OCI-M1 (cell line): ENCODE data around the gene SLC39A7.

Experiments used
- DNase-seq: peaks from one replicate; lab custom pipeline; 2025; lab: John Stamatoyannopoulos, UW

SLC39A7 gene, protein sequence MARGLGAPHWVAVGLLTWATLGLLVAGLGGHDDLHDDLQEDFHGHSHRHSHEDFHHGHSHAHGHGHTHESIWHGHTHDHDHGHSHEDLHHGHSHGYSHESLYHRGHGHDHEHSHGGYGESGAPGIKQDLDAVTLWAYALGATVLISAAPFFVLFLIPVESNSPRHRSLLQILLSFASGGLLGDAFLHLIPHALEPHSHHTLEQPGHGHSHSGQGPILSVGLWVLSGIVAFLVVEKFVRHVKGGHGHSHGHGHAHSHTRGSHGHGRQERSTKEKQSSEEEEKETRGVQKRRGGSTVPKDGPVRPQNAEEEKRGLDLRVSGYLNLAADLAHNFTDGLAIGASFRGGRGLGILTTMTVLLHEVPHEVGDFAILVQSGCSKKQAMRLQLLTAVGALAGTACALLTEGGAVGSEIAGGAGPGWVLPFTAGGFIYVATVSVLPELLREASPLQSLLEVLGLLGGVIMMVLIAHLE

DNA sequence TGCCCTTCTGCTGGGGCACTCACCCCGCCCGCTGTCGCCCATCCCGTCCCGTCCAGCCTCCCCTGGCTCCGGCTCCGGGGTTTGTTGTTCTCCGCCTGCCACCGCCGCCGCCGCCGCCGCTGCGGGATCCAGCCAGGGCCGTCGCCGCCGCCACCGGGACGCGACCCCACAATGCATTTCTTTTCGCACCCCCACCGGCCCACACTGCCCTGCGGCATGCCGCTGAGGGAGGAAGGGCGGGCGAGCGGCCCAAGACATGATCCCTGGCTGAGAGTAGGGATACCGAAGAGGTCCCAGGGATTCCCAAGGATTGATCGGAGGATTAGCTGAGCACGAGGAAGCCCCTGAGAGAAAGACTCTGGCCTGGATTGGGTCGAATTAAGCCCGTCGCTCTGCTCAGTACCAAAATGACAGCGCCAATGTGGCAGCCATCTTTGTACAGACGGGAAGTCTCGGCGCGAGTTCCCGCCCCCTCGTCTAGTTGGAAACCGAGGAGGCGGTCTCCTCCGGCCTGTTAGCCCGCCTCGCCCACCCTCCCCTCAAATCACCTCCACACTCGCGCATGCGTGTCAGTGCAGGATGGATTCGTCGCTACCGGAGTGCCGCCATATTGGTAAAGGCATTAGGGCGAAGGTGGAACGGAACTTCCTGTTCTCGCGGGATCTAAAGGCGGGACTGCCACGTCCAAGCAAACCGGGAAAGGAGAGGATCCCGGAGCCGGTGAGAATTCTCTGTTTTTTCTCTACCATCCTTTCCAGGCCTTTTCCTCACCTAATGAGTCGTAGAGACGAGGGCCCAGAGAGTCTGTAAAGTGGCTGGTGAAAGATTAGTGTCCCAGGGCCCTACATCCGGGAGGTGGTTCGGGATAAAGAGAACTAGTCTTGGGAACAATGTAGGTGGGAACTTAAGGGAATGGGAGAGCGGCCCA lies at the start of gene SLC39A7, which contains the start of gene RXRB:
SLC39A7 (plus strand) TSS at position 649 of the 928 bp plus-strand sequence. CDS start 379 bp downstream, outside the sequence.
RXRB (minus strand) TSS at position 447 of the 928 bp plus-strand sequence; CDS start at position 258, 189 bp downstream.
- peak; percentile 99 for DNase-seq

DNA sequence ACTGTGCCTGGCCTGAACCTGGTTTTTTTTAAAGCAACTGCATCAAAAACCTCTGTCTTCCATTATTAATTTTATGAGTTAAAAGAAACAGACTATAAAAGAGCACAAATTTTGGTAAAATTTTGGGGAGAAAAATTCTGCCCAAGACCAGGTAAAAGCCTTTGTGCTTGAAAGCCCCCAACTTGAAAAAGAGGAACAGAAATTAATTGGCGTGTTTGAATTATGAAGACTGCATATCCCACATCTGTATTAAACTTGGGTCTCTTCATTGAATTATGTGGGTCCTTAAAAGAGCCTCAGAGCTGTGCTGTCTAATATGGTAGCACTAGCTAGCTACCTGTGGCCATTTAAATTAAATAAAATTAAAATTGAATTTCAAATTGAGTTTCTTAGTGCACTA lies 49.6 kb upstream of the SLC39A7 start:
- no peak for DNase-seq

DNA sequence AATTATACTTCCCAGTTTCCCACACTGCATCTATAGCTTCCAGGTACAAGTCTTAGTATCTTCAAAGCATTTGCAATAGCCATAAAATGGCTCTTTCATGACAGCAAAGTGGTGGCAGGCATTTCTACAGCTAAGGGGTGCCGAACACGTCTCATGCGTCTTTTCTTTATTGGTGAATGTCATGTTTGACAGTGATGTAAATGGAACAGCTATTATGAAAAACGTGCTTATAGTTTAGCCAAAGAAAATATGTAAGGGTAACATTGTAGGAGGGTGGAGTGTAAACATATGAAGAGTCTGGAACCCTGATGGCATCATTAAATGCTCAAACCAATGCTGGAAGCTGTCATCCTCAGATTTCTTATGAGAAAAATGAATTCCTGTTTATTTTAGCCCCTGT lies 46.3 kb upstream of the SLC39A7 start:
- DNase-seq = no peak

DNA sequence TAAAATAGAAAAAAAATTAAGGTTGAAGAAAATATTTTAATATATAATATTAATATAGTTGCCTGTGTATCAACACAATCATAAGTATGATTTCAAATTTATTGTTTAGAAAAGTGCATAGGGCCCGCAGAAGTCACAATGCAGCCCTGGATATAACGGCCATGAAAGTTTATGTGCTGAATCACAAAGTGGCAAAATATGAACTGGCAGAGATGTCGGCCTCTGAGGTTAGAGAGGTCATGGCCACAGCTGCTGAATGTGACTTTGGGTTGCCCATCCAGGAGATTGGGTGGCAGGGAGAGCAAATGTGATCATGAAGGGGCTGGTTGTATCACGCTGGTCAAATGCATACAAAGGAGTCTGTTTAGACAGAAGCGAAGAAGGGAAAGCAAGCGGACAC lies 44.1 kb upstream of the SLC39A7 start:
- DNase-seq = no peak

DNA sequence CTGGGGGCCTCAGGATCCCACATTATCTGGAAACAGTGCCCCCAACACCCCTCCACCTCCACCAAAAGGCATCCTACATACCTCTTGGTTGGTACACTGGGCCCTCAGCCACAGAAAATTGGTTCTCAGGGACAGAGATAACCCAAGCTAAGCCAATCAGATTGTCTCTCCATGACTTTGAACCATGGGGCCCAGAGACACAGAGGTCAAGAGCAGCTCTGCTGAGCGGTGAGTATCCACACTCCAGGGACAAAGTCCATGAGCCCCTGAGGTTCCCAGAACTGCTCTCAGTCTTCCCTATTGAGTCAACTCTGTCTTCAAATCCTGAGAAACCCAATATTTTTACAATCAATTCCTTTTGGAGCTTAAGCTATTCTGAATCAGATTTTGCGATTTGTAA lies 43.7 kb upstream of the SLC39A7 start:
- DNase-seq = no peak

DNA sequence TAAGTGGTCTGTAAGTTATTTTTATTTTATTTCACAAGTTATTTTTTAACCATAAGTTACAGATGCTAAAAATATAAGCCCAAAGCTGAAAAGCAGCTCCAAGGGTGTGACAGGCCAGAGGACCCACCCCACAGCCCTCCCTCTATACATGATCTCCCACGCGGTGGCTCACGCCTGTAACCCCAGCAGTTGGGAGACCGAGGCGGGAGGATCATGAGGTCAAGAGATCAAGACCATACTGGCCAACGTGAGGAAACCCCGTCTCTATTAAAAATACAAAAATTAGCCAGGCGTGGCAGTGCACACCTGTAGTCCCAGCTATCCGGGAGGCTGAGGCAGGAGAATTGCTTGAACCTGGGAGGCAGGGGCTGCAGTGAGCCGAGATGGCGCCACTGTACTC lies 40.6 kb upstream of the SLC39A7 start:
- DNase-seq = no peak

DNA sequence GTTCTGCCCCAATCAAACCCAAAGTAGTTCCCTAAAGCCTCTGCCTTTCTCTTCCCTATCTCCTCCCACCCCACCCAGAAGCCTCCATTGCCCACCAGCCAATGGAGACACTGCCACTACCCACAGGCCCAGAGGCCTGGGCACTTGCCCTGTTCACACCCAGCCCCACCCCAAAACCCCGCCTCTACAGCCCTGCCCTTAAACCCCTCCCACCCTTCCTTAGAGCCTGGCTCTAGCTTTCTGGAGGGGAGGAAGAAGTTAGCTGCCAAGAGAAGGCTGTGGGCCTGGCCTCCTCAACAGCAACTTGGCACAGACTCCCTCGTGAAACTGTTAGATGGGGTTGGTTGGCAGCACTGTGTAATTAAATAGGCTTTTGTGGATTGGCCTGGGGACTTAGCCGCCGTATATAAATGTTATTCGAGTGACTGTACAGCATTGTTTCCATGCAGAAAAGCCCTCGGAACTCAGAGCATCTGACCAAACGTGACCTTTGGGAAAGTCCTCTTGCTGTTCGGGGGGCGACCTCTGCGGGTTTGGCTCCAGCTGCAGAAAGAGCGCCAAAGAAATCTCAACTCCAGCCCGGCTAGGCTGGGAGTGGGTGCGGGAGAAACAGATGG lies 39.8 kb upstream of the SLC39A7 start:
- DNase-seq = peak; percentile 45

DNA sequence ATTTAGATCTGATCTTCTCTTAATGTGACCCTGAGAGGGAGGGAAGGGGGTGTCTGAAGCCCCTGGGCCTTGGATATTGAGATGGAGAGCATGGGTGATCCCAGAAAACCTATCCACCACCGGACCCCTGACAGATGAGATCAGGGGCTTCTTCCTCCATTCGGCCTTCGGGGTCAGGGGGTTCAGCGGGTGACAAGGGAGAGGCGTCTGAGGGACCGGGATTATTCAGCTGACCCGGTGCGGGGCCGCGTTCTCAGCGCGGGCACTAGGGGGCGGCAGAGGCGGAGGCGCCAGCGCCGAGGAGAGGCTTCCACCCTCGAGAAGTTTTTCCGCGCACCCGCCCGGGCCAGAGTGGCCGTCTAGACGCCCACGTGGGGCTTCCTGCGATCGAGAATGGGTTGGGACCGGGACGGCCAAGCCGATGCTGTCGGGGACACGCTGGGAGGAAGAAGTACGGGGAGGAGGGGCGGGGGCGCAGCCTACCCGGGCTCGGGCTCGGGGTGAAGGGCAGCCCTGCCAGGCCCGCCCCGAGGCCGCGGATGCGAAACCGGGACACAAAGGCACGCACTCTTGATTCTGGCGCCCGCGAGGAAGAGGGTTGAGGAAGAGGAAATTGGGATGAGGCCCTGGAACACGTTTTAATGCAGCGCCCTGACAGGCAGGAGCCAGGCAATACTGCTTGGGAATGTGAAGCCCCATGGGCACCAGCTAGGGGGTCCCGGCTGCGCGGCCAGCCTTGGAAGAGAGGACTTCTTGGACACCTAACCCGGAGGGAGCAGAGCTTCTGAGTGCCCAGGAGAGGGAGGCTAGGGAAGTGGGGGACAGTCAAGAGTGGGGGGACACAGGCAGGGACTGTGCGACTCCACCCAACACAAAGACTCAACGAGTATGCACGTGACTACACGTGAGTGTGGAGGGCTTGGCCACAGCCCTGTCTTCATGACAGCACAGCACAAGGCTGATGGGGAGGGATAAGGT lies 39.0 kb upstream of the SLC39A7 start:
- DNase-seq = peak; percentile 91

DNA sequence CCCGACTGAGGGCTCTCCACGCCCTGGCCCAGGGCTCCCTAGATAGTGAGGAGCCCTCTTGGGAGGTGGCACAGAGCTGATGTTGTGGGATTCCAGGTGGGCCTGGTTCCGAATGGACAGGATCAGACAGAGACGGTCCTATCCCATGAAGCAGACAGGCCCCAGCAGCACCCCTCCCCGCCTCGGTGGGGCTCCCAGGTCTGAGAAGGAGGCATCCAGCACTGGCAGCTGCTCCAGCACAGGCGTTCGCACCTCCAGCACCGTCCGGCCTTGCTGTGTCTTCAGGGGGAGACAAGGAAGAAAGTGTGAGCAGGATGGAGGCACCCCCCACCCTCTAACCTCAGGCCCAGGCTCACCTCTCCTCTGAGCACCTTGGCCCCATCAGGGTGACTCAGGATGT lies 37.1 kb upstream of the SLC39A7 start:
- no peak for DNase-seq

DNA sequence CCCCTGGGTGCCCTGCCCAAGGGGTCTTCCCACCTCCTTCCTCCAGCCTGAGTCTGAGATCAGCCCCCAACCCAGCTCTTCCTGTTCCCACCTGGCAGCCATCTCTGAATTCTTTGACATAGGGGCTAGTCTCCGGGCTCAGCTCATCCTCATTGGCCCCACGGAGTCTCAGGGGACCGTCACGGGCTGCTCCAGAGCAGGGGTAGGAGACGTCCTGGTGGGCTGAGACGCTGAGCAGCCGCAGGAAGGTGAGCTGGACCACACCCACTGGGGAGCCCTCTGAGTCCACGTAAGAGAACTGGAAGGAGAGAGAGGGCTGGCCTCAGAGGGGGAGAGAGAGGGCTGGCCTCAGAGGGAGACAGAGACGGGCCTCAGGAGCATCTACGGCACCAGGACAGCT lies 36.5 kb upstream of the SLC39A7 start:
- DNase-seq = no peak

DNA sequence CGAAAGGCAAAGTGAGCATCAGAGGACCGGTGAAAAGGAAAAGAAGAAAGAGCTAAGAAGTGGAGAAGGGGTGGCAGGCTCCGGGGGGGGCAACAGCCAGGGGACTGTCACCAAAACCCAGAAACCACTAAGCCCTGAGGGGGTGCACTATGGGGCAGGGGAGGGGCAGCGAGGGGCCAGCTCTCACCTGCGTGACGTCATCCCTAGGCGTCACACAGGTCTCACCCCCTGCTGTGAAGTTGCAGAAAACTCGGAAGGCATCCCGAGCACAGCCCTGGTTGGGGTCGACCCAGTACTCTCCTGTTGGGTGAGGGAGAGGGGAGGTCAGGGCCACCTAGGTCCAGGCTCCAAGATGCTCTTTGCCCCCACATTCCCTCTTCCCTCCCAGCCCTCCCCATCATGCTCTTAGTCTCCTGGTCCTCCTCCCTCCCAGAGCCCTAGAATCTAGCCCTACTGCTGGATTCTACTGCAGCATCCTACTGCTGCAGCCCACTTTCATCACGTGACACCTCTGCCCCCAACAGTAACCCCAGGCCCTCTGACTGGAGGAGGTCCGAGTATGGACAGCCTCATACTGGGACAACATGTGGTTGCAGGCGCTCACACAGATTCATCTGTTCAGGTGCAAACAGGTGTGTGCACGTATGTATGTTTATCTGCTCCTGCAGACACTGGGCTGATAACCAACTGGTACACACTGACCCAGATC lies 35.8 kb upstream of the SLC39A7 start:
- DNase-seq = no peak

DNA sequence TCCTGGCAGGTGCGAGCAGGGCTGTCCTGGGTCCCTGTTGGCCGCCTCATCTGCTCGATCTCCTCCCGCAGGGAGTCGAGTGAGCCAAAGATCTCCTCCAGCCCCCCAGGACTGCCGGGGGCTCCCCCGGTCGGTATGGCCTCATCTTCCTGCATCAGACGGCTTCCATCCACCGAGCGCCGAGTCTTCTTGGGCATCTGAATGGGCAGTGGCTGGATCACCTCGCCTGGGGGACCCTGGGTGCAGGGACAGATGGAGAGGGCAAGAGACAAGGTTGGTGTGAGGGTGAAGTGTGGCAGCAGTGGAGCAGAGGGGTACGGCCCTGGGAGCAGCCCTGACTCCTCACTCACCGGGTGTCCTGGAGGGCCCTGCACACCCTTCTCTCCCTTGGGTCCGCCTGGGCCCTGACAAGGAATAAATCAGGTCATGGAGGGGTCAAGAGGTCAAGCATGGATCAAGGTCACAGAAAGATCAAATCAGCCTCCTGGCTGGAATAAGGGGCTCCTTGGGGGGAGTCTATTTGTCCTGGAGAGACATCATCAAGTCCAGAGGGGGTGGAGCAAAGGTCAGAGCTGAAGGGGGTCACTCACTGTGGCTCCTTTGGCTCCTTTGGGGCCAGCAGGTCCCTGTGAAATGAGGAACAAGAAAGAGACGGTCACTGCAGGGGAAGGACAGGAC lies 34.9 kb upstream of the SLC39A7 start:
- no peak for DNase-seq

DNA sequence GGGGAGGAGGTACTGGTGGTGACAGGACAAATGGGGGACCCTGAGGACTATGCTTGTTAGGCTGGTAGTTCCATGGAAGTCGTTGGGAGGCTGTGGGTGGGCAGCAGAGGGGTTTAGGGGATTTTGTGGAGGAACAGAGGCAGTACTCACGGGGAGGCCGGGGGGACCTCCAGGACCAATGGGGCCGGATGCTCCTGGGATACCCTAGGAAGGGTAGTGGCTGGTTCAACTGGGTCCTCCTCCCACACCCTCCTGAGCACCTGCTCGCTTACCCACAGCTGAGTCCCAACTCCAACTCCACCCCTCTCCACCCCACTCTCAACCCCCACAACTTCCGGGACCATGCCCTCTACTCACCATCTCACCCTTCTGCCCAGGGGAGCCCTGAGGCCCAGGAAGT lies 34.3 kb upstream of the SLC39A7 start:
- no peak for DNase-seq

DNA sequence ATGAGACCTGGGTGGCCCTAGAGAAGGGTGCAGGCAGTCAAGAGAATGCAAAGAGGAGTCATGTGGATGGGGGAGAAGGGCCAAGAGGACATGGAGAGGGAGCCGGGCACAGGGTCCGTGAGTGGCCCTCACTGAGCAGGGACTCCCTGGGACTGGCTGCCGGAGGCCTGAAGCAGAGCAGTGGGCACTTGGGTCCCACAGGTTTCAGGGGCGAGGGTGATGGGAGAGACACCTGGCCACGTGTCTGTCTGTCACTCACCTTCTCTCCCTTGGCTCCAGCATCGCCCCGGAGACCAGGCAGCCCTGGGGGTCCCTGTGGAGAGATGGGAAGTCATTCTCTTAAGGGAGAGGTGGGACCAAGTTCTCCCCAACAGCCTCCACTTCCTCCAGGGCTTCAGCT lies 33.9 kb upstream of the SLC39A7 start:
- DNase-seq = no peak

DNA sequence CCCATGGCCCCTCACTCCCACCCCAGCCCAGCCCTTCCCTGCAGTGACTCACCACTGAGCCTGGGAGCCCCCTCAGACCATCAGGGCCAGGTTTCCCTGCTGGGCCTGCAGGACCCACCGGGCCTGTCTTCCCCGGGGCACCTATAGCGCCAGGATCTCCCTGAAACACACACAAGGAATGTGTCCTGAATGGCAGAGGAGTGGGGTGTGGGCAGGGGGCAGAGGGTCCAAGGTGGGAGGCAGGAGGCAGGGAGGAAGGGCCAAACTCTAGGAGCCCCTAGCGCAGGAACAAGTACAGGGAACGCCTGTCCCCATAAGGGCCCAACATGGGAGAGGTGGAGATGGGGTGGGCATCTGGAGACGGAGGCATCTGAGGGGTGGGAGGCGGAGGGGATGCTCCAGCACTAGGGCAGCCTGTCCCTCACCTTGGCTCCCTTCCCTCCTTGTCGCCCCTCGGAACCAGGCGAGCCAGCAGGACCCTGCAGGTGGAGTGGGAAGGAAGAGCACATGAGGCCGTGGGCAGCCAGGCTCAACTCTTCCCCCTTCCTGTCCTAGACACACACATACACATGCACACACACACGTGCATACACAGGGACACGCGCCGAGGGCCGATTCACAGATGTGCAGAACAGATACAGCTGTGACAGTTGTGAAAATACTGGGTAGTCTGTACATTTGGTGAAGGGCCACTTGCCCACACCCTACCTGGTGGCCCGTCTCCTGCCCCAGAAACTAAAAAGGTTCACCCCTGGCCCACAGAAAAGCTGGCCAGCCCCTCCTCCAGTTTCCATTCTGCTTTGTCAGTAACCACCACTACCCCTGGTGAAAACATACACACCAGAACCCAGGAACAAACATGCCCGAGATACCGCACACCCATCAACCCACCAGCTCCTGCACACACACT lies 33.0 kb upstream of the SLC39A7 start:
- DNase-seq = peak; percentile 28

DNA sequence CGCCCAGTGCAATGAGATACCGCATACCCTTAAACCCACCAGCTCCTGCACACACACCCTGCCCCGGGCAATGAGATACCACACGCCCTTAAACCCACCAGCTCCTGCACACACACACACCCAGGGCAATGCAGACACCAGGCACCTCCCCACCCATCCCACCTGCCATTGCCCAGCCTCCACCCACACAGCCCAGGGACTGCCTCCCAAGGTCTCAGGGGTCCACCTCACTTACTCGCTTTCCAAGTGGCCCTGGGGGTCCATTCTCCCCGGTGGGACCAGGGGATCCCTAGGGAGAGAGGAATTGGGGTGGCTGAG lies 32.4 kb upstream of the SLC39A7 start:
- no peak for DNase-seq

DNA sequence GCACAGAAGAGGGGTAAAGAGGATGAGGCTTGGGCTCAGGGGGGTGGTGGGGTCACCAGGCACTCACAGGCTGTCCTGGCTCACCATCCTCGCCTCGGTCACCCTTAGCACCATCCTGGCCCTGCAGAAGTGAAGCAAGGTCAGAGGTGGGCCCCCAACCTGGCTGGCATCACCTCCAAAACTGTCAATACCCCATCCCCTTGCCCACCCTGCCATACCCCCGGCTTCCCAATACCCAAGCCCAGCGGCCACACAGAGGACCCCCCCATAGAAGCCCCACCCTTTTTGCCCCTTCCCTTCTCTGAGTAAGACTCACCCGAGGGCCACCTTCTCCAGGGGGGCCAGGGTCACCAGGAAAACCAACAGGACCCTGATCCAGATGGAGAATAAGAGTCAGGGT lies 32.0 kb upstream of the SLC39A7 start:
- DNase-seq = no peak

DNA sequence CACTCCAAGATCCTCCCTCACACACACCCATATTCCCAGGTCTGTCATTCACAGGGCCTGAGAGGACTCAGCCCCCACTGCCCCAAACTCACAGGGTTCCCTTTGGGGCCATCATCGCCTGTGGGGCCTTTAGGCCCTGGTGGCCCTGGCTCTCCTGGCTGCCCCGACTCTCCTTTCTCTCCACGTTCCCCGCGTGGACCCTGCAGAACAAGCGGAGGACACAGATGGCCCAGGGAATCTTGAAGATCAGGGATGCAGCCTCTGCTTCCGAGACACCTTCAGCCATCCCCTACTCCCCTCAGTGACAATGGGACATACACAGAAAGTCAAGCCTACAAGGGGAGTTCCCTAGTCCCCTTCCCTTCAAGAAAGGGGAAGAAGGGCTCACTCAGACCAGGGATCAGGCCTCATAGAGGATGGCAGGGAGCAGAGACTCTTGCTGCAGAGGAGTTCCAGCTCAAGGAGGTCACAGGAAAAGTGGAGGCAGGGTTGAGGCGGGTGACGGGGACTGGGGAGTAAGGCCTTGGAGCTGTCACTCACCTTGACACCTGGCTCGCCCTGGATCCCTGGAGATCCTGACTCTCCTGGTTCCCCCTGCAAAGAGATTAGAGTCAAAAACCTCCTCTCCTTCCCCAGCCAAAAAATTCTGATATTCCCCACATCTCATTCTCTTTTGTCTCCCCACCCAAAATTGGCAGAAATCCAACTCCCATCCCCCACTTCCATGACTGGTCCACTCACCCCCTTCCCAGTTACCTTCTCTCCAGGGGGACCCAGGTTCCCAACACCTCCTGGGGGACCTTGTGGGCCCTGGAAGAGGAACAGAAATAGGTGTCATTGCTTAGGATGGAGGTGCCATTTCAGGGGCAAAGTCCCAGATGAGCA lies 31.1 kb upstream of the SLC39A7 start:
- no peak for DNase-seq
